Measurements from ENCODE around the gene ZFP90.
"Not testable (repeated sequence)": the region's sequence is repeated elsewhere in the genome, so short reads cannot be mapped to it uniquely, and the experiment has no call there.

ZFP90 gene

DNA sequence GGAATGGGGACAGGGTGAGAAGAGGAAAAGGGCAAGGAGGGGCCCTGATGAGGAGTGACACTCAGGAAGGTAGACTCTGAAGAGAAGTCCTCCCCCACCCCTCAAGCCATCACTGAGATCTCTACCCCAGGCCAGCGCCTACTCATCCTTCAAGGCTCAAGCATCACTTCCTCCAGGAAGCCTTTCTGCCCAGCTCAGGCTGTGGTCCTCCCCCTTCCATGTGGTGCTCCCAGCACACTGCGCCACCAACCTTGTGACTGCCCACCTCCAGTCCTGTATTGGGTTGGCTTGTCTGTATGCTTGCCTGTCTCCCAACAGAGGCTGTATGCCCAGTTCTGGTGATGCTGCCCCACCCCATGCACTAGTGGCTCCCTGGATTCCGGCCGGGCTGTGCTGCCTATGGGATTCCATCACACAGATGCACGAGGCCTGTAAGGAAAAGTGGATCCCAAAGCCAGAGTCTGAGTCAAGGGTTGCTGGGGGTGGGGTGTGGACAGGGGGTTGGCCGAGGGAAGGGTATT, 19.8 kb upstream of the ZFP90 start:
- no peak for FAIRE-seq

DNA sequence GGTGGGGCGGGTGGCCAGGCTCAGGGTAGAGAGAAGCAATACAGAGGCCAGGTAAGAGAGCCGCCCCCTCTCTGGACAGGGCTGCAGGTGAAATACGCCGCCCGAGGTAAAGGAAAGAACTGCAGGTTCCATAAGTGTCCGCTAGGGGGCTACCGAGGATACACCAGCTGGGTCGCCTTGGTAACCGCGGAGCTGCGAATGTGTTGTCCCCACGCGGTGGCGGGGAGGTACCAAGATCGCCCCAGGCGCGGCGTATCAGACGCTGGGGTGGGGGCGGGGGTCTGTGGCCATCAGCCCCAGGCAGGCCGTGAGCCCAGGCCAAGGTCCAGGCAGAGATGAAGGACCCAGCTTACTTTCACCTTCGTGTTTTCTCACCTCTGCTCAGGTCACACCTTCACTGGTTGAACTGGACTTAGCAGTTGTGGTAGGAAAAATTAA, 18.4 kb upstream of the ZFP90 start:
- FAIRE-seq = no peak

GRCh38 chr16:68524069-68524820, 14.8 kb upstream of the ZFP90 start:
- FAIRE-seq = no peak

- no peak for FAIRE-seq
These were observed 12.8 kb upstream of the ZFP90 start for GRCh38 chr16:68526143-68526781.

DNA sequence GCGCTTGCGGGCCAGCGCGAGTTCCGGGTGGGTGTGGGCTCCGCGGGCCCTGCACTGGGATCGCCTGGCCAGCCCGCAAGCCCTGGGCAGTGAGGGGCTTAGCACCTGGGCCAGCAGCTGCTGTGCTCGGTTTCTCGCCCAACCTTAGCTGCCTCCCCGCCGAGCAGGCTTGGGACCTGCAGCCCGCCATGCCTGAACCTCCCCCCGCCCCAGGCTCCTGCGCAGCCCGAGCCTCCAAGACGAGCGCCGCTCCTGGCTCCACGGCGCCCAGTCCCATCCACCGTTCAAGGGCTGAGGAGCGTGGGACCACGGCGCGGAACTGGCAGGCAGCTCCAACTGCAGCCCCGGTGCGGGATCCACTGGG, 12.3 kb upstream of the ZFP90 start:
- FAIRE-seq = no peak

GRCh38 chr16:68528233-68528632, 10.9 kb upstream of the ZFP90 start:
- FAIRE-seq = no peak

DNA sequence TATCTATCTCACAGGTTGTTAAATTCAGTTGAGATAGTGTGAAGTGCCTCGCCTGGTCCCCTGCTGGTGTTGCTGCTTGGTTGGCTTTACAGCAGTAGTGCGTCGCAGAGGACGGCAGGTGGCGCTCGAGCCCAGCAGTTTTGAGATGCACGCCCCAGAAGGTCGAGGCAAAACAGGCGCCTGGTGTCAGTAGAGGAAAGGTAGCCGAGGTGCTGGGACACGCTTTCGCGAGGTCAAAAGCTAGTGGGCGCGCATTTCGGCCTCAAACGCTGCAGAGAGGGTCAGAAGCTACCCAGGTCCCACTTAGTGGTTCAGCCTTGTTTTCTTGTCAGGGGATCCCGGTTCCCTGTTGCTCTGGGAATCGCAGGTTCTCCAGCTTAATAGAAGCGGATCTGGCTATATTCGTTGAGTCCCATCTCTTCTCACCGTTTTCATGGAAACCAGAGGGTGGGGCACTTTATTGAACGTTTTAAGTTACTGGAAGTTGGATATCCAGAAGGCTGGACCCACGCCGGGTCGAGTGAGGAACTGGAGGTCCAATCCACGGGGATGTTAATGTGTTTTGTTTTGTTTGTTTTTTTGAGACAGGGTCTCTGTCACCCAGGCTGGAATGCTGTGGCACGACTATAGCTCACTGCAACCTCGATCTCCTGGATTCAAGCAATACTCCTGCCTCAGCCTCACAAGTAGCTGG, 10.3 kb upstream of the ZFP90 start:
- no peak for FAIRE-seq

- FAIRE-seq = no peak
These were observed 9.5 kb upstream of the ZFP90 start for GRCh38 chr16:68529608-68529930.

- no peak for FAIRE-seq
These were observed 9.0 kb upstream of the ZFP90 start for GRCh38 chr16:68529931-68530701.

GRCh38 chr16:68533937-68534336, 5.2 kb upstream of the ZFP90 start:
- FAIRE-seq = no peak

DNA sequence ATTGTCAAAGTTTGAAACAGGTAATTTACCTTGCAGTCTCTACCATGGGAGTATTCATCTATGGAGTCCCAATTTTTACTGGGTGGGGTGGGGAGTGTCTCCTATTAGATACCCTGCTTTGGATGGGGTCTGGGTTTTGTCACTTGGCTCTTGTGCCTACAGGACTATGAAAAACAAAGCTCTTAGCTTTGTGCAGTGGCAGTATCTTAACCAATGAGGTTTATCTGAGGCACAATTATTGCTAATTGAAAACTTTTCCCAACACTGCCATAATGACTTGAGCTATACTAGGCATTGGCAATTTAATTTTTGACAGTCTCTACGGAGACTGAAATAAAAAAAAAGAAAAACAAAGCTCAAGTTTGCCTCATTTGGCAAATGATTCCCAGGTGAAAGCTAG, 3.8 kb upstream of the ZFP90 start:
- no peak for FAIRE-seq

GRCh38 chr16:68539711-68540239, 684 bp downstream of the ZFP90 start:
- FAIRE-seq = no peak

DNA sequence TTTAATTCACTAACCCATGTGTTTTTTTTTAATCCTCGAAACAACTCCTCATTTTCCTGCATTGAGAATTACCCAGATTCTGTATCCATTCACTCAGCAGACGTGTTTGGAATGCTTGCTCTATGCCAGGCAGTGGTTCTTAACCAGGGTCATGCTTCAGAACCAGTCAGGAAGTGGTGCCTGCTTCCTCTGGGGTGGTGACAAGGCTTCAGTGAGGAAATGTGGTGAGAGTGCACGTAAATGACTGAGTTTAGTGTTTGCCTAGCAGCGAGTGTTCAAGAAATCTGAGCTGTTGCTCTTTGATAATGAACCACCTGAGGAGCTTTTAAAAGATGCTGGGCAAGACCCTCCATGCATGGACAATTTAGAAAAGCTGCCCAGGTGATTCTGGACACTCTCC, 9.9 kb downstream of the ZFP90 start:
- FAIRE-seq = no peak

- FAIRE-seq = no peak
These were observed 14.1 kb downstream of the ZFP90 start for GRCh38 chr16:68553186-68553585.

GRCh38 chr16:68560341-68560740, 21.2 kb downstream of the ZFP90 start:
- FAIRE-seq = not testable (repeated sequence)

- FAIRE-seq = no peak
These were observed 24.7 kb downstream of the ZFP90 start for GRCh38 chr16:68563631-68564381.

- no peak for FAIRE-seq
These were observed 25.4 kb downstream of the ZFP90 start for GRCh38 chr16:68564382-68564985.

DNA sequence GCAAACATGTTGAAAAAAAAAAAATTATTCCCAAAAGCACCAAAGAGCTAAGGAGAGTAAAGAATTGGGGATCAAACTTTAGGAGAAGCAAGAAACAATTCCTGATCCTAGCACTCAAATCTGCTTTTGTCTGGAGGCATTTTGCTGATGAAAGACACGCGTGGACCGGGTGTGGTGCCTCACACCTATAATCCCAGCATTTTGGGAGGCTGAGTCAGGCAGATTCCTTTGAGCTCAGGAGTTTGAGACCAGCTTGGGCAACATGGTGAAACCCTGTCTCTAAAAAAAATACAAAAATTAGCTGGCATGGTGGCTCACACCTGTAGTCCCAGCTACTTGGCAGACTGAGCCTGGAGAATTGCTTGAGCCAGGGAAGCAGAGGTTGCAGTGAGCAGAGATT, 35.4 kb downstream of the ZFP90 start:
- FAIRE-seq = no peak

GRCh38 chr16:68575082-68575481, 36.0 kb downstream of the ZFP90 start:
- FAIRE-seq = no peak

DNA sequence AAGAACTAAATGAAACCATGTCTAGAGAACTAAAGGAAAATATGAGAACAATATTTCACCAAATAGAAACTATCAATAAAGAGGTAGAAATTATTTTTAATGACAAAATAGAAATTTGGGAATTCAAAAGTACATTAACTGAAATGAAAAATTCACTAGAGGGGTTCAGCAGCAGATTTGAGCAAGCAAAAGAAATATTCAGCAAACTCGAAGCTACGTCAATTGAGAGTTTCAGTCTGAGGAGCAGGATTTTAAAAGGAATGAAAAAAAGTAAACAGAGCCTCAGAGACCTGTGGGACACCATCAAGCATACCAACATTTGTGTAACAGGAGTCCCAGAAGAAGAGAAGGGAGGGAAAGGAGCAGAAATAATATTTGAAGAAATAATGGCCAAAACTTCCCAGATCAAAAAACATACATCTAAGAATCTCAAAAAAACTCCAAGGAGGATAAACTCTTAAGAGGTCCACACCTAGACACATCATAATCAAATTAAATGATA, 38.3 kb downstream of the ZFP90 start:
- no peak for FAIRE-seq

- no peak for FAIRE-seq
These were observed 51.3 kb downstream of the ZFP90 start for GRCh38 chr16:68590201-68590994.
